HepG2 (cell line): Measurements from ENCODE around the gene CREB3. TPM values are rescaled to one million over a fixed set of nuclear protein-coding genes. Genes with fewer than 3 reads are reported as not detected.

Experiments
- BRCA1 ChIP-seq: sonication (generic); formaldehyde crosslinking; IDR thresholded peaks from 2 replicates; pipeline ENCODE4 v1.4.0; 2020; ENCODE audit warnings: missing genetic modification reagents
- FOXC1 ChIP-seq: sonication (generic); formaldehyde crosslinking; IDR thresholded peaks from 2 replicates; pipeline ENCODE4 v1.8.0; 2022; ENCODE audit warnings: mild to moderate bottlenecking, missing genetic modification reagents, borderline replicate concordance
- FOXO1 ChIP-seq: sonication (generic); formaldehyde crosslinking; IDR thresholded peaks from 2 replicates; pipeline ENCODE4 v1.4.0; 2020; ENCODE audit warnings: missing genetic modification reagents
- NR2F6 ChIP-seq, 2 experiments: IDR thresholded peaks; 2 replicates each; pipeline ENCODE4 v1.6.1; 2016; ENCODE audit warnings: antibody characterized with exemption in 1 of 2, mild to moderate bottlenecking in 1 of 2
- PITX1 ChIP-seq: sonication (generic); formaldehyde crosslinking; IDR thresholded peaks from 2 replicates; pipeline ENCODE4 v1.5.1; 2020; ENCODE audit warnings: mild to moderate bottlenecking, missing genetic modification reagents
- RBFOX2 ChIP-seq: fragments of 200-400 bp; formaldehyde crosslinking; IDR thresholded peaks from 2 replicates; pipeline ENCODE4 v1.6.1; 2017; ENCODE audit warnings: low read depth, mild to moderate bottlenecking, low read length
- RFXAP ChIP-seq: sonication (generic); formaldehyde crosslinking; IDR thresholded peaks from 2 replicates; pipeline ENCODE4 v1.4.0; 2020; ENCODE audit warnings: missing genetic modification reagents, borderline replicate concordance
- TBL1XR1 ChIP-seq: fragments of 150-350 bp; IDR thresholded peaks from 2 replicates; pipeline ENCODE4 v1.6.1; 2014; ENCODE audit warnings: borderline replicate concordance, low read length; ENCODE audit not compliant: partially characterized antibody
- TCF12 ChIP-seq, 2 experiments: fragments of 450-650 bp in 1 of 2; sonication (generic) in 1 of 2; formaldehyde crosslinking in 1 of 2; IDR thresholded peaks; 2 replicates each; pipeline versions ENCODE4 v1.6.1 to v1.8.0; 2017 to 2022; ENCODE audit warnings: antibody characterized with exemption in 1 of 2, mild to moderate bottlenecking in 1 of 2, missing genetic modification reagents in 1 of 2, moderate library complexity in 1 of 2
- YEATS4 ChIP-seq: sonication (generic); formaldehyde crosslinking; IDR thresholded peaks from 2 replicates; pipeline ENCODE4 v1.4.0; 2020; ENCODE audit warnings: missing genetic modification reagents, borderline replicate concordance
- ZNF205 ChIP-seq: IDR thresholded peaks from 2 replicates; pipeline ENCODE4 v1.6.1; 2018; ENCODE audit warnings: missing biosample characterization, missing genetic modification reagents
- ZNF274 ChIP-seq: sonication (generic); formaldehyde crosslinking; IDR thresholded peaks from 2 replicates; pipeline ENCODE4 v1.5.1; 2020; ENCODE audit warnings: mild to moderate bottlenecking, missing genetic modification reagents
- ZNF382 ChIP-seq: sonication (generic); formaldehyde crosslinking; IDR thresholded peaks from 2 replicates; pipeline ENCODE4 v1.5.0; 2020; ENCODE audit warnings: missing genetic modification reagents, mild to moderate bottlenecking, borderline replicate concordance
- ZNF75D ChIP-seq: sonication (generic); formaldehyde crosslinking; IDR thresholded peaks from 2 replicates; pipeline ENCODE4 v1.8.1; 2023; ENCODE audit warnings: missing genetic modification reagents, mild to moderate bottlenecking, borderline replicate concordance
- polyA plus RNA-seq, 8 experiments: library from polyadenylated mRNA; depleted of rRNA in 3 of 8; stranded (reverse) in 7 of 8; unstranded in 1 of 8; fragments of >200 nt; fragmentation: Illumina TruSeq in 4 of 8; extraction: Trizol in 4 of 8; gene quantifications; 2 replicates each; pipeline versions ENCODE4 v1.2.1 to v1.2.3, GENCODE V29; 2011 to 2016; ENCODE audit warnings: low read depth in 4 of 8, missing spikeins in 1 of 8, mixed read lengths in 1 of 8; ENCODE audit not compliant: insufficient read depth in 1 of 8
- total RNA-seq, 5 experiments: library from RNA; depleted of rRNA; stranded (reverse); fragments of >200 nt; fragmentation: Illumina TruSeq; extraction: Trizol; gene quantifications; 2 replicates each; pipeline ENCODE4 v1.2.3, GENCODE V29; 2016; ENCODE audit warnings: low read depth in 1 of 5
- TF ChIP-seq, protein P1 (sequence below): sonication (generic); formaldehyde crosslinking; IDR thresholded peaks from 2 replicates; pipeline ENCODE4 v1.5.0; 2020; ENCODE audit warnings: missing genetic modification reagents
- TF ChIP-seq, protein P2 (sequence below): sonication (generic); formaldehyde crosslinking; IDR thresholded peaks from 2 replicates; pipeline ENCODE4 v1.4.0; 2020; ENCODE audit warnings: missing genetic modification reagents
- TF ChIP-seq, protein P3 (sequence below): sonication (generic); formaldehyde crosslinking; IDR thresholded peaks from 2 replicates; pipeline ENCODE4 v1.9.0; 2022; ENCODE audit warnings: missing genetic modification reagents, mild to moderate bottlenecking, borderline replicate concordance
- TF ChIP-seq, protein P4 (sequence below), 2 experiments: sonication (generic) in 1 of 2; formaldehyde crosslinking in 1 of 2; IDR thresholded peaks; 2 replicates each; pipeline versions ENCODE4 v1.6.1 to v1.9.0; 2014 to 2022; ENCODE audit warnings: antibody characterized with exemption in 1 of 2, borderline replicate concordance in 1 of 2, inconsistent platforms in 1 of 2, low read depth in 1 of 2, missing genetic modification reagents in 1 of 2

Gene CREB3
- total and polyA plus RNA-seq, 2 of the 13 experiments (the other 11 are each of a cell fraction or from before 2014, with no cell fraction given) = 11.1 to 34.2 TPM

DNA sequence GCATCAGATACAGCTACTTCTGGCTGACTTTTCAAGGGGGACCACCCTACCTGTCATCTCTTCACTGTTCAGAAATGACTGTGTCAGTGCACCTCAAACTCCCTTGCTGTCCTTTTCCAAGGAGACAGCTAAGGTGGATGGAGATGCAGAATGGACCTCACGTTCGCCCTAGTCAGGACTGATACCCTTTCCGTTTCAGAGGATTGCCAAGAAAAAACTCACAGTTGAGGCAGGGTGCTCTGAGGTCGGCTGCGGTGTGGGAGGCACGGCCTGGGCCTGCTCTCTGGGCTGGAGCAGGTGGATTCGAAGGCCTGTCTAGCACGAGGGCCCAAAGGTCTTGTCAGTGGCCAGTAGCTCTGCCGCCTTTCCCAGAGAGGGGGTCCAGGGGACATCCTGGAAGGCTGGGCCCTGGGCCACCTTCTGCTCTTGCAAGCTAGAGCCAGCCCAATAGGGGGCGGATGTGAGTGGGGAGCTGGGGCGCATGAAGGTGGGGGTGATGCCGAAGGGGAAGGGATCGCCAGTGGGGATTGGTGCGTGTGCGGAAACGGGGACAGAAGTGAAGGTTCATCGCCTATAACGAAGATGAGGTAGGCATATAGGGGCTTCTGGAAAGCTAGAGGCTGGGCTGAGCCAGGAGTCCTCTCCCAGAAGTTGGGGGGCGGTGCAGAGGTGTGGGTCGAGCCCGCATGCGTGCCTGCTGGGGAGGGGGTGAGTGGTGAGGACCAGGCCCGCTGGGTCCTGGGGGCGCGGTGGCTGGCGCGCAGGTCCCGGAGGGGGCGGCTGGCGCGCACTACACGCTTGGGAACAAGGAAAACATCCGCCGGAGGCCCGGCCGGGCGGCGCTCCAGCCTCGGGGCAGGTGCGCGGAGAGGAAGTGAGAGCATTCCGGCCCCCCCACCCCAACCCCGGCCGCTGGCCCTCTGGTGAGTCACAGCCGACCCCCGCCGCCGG lies 24.1 kb downstream of the CREB3 start (continued):
- TF ChIP-seq, protein P1, sequence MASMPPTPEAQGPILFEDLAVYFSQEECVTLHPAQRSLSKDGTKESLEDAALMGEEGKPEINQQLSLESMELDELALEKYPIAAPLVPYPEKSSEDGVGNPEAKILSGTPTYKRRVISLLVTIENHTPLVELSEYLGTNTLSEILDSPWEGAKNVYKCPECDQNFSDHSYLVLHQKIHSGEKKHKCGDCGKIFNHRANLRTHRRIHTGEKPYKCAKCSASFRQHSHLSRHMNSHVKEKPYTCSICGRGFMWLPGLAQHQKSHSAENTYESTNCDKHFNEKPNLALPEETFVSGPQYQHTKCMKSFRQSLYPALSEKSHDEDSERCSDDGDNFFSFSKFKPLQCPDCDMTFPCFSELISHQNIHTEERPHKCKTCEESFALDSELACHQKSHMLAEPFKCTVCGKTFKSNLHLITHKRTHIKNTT (CRISPR knock-in tag) = no peak
- TF ChIP-seq RFXAP (0 out of 2 replicates have a peak, but pooled peaks have one; percentile 78), ZNF205 (peak; percentile 56; the same call in 1 of the 2 replicates), FOXO1 (no peak), ZNF75D (CRISPR knock-in tag) (no peak), PITX1 (CRISPR knock-in tag) (peak; percentile 58), RBFOX2 (peak; percentile 81), NR2F6 (IDR thresholded peaks at IDR 0.05) (no peak), NR2F6 (CRISPR knock-in tag; IDR thresholded peaks at IDR 0.05) (peak; percentile 49), TCF12 (IDR thresholded peaks at IDR 0.05) (no peak), TCF12 (CRISPR knock-in tag; IDR thresholded peaks at IDR 0.05) (peak; percentile 61; the same call in 1 of the 2 replicates), ZNF382 (CRISPR knock-in tag) (no peak), TBL1XR1 (no peak), YEATS4 (peak; percentile 90; the same call in 1 of the 2 replicates), ZNF274 (peak; percentile 58; the same call in 1 of the 2 replicates), FOXC1 (no peak), BRCA1 (0 out of 2 replicates have a peak, but pooled peaks have one; percentile 36)
- TF ChIP-seq, protein P2, sequence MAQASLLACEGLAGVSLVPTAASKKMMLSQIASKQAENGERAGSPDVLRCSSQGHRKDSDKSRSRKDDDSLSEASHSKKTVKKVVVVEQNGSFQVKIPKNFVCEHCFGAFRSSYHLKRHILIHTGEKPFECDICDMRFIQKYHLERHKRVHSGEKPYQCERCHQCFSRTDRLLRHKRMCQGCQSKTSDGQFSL (CRISPR knock-in tag) = peak; percentile 95
- TF ChIP-seq, protein P3, sequence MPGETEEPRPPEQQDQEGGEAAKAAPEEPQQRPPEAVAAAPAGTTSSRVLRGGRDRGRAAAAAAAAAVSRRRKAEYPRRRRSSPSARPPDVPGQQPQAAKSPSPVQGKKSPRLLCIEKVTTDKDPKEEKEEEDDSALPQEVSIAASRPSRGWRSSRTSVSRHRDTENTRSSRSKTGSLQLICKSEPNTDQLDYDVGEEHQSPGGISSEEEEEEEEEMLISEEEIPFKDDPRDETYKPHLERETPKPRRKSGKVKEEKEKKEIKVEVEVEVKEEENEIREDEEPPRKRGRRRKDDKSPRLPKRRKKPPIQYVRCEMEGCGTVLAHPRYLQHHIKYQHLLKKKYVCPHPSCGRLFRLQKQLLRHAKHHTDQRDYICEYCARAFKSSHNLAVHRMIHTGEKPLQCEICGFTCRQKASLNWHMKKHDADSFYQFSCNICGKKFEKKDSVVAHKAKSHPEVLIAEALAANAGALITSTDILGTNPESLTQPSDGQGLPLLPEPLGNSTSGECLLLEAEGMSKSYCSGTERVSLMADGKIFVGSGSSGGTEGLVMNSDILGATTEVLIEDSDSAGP = peak; percentile 83; the same call in 1 of the 2 replicates
- TF ChIP-seq, protein P4, sequence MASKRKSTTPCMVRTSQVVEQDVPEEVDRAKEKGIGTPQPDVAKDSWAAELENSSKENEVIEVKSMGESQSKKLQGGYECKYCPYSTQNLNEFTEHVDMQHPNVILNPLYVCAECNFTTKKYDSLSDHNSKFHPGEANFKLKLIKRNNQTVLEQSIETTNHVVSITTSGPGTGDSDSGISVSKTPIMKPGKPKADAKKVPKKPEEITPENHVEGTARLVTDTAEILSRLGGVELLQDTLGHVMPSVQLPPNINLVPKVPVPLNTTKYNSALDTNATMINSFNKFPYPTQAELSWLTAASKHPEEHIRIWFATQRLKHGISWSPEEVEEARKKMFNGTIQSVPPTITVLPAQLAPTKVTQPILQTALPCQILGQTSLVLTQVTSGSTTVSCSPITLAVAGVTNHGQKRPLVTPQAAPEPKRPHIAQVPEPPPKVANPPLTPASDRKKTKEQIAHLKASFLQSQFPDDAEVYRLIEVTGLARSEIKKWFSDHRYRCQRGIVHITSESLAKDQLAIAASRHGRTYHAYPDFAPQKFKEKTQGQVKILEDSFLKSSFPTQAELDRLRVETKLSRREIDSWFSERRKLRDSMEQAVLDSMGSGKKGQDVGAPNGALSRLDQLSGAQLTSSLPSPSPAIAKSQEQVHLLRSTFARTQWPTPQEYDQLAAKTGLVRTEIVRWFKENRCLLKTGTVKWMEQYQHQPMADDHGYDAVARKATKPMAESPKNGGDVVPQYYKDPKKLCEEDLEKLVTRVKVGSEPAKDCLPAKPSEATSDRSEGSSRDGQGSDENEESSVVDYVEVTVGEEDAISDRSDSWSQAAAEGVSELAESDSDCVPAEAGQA (IDR thresholded peaks at IDR 0.05; ENCODE audit: low read depth) = no peak
- TF ChIP-seq, protein P4 (CRISPR knock-in tag; IDR thresholded peaks at IDR 0.05; ENCODE audit: borderline replicate concordance) = peak; percentile 69; the same call in 1 of the 2 replicates
